Coronary artery (tissue), 2 donors: ENCODE data around the gene ZNF618.

ENCODE experiments used
- DNase-seq: peaks from one replicate; pipeline ENCODE4 v3.0.0-alpha.2; 2017; ENCODE audit warnings: low spot score
- H3K27ac ChIP-seq, 2 donors: fragments of 200-600 bp; sonication (generic); one replicate each; pipeline ENCODE4 v1.5.1; 2016 to 2019
- H3K4me3 ChIP-seq: fragments of 200-600 bp; sonication (generic); 2 replicates; pipeline ENCODE4 v1.5.1; 2016; ENCODE audit warnings: mild to moderate bottlenecking, moderate library complexity
- CTCF ChIP-seq: fragments of 200-600 bp; sonication (generic); IDR thresholded peaks from one replicate; pipeline ENCODE4 v1.5.1; 2019; ENCODE audit warnings: antibody characterized with exemption

ZNF618 gene

GRCh38 chr9:113851873-113852272, 24.2 kb upstream of the ZNF618 start:
- DNase-seq, result no peak
- no peak for TF ChIP-seq CTCF
- Histone ChIP-seq H3K27ac (no peak overlapping the region), H3K4me3 (no peak overlapping the region)

GRCh38 chr9:113853333-113853732, 22.8 kb upstream of the ZNF618 start:
- no peak for TF ChIP-seq CTCF
- DNase-seq, result no peak
- Histone ChIP-seq H3K4me3 (no peak overlapping the region), H3K27ac (no peak overlapping the region)

- no peak overlapping the region for H3K4me3 ChIP-seq
- no peak for DNase-seq
- H3K27ac ChIP-seq, result no peak overlapping the region
- no peak for TF ChIP-seq CTCF
Observed at GRCh38 chr9:113854310-113854709, 21.8 kb upstream of the ZNF618 start.

GRCh38 chr9:113857875-113858274, 18.2 kb upstream of the ZNF618 start:
- Histone ChIP-seq H3K4me3 (no peak overlapping the region), H3K27ac (no peak overlapping the region)
- TF ChIP-seq CTCF, result no peak
- no peak for DNase-seq

GRCh38 chr9:113858282-113858681, 17.8 kb upstream of the ZNF618 start:
- TF ChIP-seq CTCF, result no peak
- no peak overlapping the region for H3K4me3 ChIP-seq
- no peak overlapping the region for H3K27ac ChIP-seq
- no peak for DNase-seq

GRCh38 chr9:113863345-113863744, 12.8 kb upstream of the ZNF618 start:
- TF ChIP-seq CTCF, result no peak
- Histone ChIP-seq H3K4me3 (no peak overlapping the region), H3K27ac (no peak overlapping the region)
- no peak for DNase-seq

- H3K4me3 ChIP-seq, result no peak overlapping the region
- no peak for DNase-seq
- no peak for TF ChIP-seq CTCF
- H3K27ac ChIP-seq, result no peak overlapping the region
Observed at GRCh38 chr9:113868501-113868900, 7.6 kb upstream of the ZNF618 start.
